K562 (cell line): Measurements from ENCODE around the gene XRN1. TPM values are rescaled to one million over a fixed set of nuclear protein-coding genes. Genes with fewer than 3 reads are reported as not detected.
"Not testable (repeated sequence)": the region's sequence is repeated elsewhere in the genome, so short reads cannot be mapped to it uniquely, and the experiment has no call there.

Experiments used
- ATAC-seq: fragments of 200-7000 bp; cut with Tn5 transposase; 3 replicates; pipeline ENCODE4 v1.9.1; 2020; ENCODE audit warnings: moderate library complexity
- BruUV-seq: library from RNA; stranded (reverse); fragments of 400-500 nt; replicated peaks from 2 replicates; lab custom pipeline; 2021; lab: Mats Ljungman, UMichigan
- CTCF ChIA-PET: fragments of 300-600 bp; formaldehyde crosslinking; extraction: SDS; loops from one replicate; lab custom pipeline; 2021; ENCODE audit warnings: low intra/inter-chr PET ratio; lab: Yijun Ruan, JAX
- POLR2A ChIA-PET: fragments of 300-600, 350-650 bp; sonication (Branson Sonifier 250); formaldehyde crosslinking; extraction: SDS; loops from one replicate; lab custom pipeline; 2021; ENCODE audit warnings: antibody characterized with exemption, inconsistent platforms; lab: Yijun Ruan, JAX
- DNase-seq, 4 experiments: peaks; one replicate each; pipeline versions ENCODE4 v3.0.0 to v3.0.0-alpha.2; 2011 to 2018; ENCODE audit warnings: low spot score in 3 of 4, mixed read lengths in 3 of 4; ENCODE audit errors: extremely low read depth in 1 of 4
- FAIRE-seq: peaks from 2 replicates; lab custom pipeline; 2011; peaks lifted over from hg19 to GRCh38; lab: Jason Lieb, UNC
- H2AFZ ChIP-seq: 2 replicates; pipeline ENCODE4 v1.6.0; 2011; ENCODE audit warnings: low read depth, low read length, control low read depth, inconsistent platforms
- H3K27ac ChIP-seq: fragments of 200-600 bp; 3 replicates; pipeline ENCODE4 v1.8.0; 2011; ENCODE audit warnings: low read depth, mild to moderate bottlenecking, control low read depth, inconsistent platforms, low read length, moderate library complexity, mixed read lengths; ENCODE audit errors: extremely low read depth
- H3K27me3 ChIP-seq, 2 experiments: fragments of 300-600 bp in 1 of 2; 2 replicates in 1 of 2; 3 replicates in 1 of 2; pipeline versions ENCODE4 v1.6.0 to v1.8.0; 2011; ENCODE audit warnings: inconsistent platforms in 2 of 2, low read length in 2 of 2, mild to moderate bottlenecking in 1 of 2, mixed read lengths in 1 of 2, moderate library complexity in 1 of 2; ENCODE audit not compliant: control insufficient read depth in 2 of 2, insufficient read depth in 2 of 2
- H3K36me3 ChIP-seq: fragments of 300-600 bp; 3 replicates; pipeline ENCODE4 v1.8.0; 2011; ENCODE audit warnings: mild to moderate bottlenecking, low read length, inconsistent platforms; ENCODE audit not compliant: control insufficient read depth, insufficient read depth
- H3K4me1 ChIP-seq, 2 experiments: fragments of 200-600 bp in 1 of 2; replicated peaks in 1 of 2; 2 replicates in 1 of 2; 3 replicates in 1 of 2; pipeline versions ENCODE4 v1.5.1 to v1.8.0; 2011; ENCODE audit warnings: inconsistent platforms in 2 of 2, low read length in 2 of 2, mild to moderate bottlenecking in 1 of 2, mixed read lengths in 1 of 2, moderate library complexity in 1 of 2; ENCODE audit not compliant: control insufficient read depth in 2 of 2, insufficient read depth in 2 of 2
- H3K4me2 ChIP-seq: 2 replicates; pipeline ENCODE4 v1.6.1; 2011; ENCODE audit warnings: low read length, control low read depth, inconsistent platforms, mixed read lengths; ENCODE audit not compliant: insufficient read depth
- H3K4me3 ChIP-seq: fragments of 200-600 bp; sonication (generic), shearing (Covaris generic); 2 replicates; pipeline ENCODE4 v1.5.1; 2016; ENCODE audit warnings: control low read depth, inconsistent platforms
- H3K79me2 ChIP-seq: fragments of 200-600 bp; 3 replicates; pipeline ENCODE4 v1.8.0; 2011; ENCODE audit warnings: low read length, inconsistent platforms; ENCODE audit not compliant: control insufficient read depth, insufficient read depth
- H3K9ac ChIP-seq, 2 experiments: 2 replicates each; pipeline versions ENCODE4 v1.6.0 to v1.6.1; 2011; ENCODE audit warnings: low read depth in 2 of 2, low read length in 2 of 2, control low read depth in 1 of 2, inconsistent platforms in 1 of 2, mild to moderate bottlenecking in 1 of 2, mixed read lengths in 1 of 2; ENCODE audit not compliant: insufficient read depth in 1 of 2
- H3K9me1 ChIP-seq: one replicate; pipeline ENCODE4 v1.6.0; 2011; ENCODE audit warnings: inconsistent platforms, mild to moderate bottlenecking, low read length, moderate library complexity; ENCODE audit not compliant: control insufficient read depth, insufficient read depth
- H3K9me3 ChIP-seq: replicated peaks from 2 replicates; pipeline ENCODE4 v1.5.1; 2011; ENCODE audit warnings: low read depth, low read length, inconsistent platforms; ENCODE audit not compliant: control insufficient read depth, insufficient read depth
- H4K20me1 ChIP-seq: replicated peaks from 2 replicates; pipeline ENCODE4 v1.6.1; 2011; ENCODE audit warnings: low read length, inconsistent platforms, mixed read lengths; ENCODE audit not compliant: control insufficient read depth, insufficient read depth
- HDAC8 ChIP-seq: fragments of 450-650 bp; IDR thresholded peaks from 2 replicates; pipeline ENCODE4 v1.6.1; 2016; ENCODE audit warnings: mild to moderate bottlenecking, missing genetic modification characterization, moderate library complexity, missing compliant biosample characterization
- IFI16 ChIP-seq: fragments of 250-450 bp; sonication (Bioruptor Pico); IDR thresholded peaks from 2 replicates; pipeline ENCODE4 v2.1.2; 2022; ENCODE audit warnings: mild to moderate bottlenecking, inconsistent platforms
- MEIS2 ChIP-seq: fragments of 450-650 bp; IDR thresholded peaks from 2 replicates; pipeline ENCODE4 v1.6.1; 2014; ENCODE audit warnings: mild to moderate bottlenecking; ENCODE audit not compliant: partially characterized antibody
- SMARCE1 ChIP-seq: fragments of 450-650 bp; IDR thresholded peaks from 2 replicates; pipeline ENCODE4 v1.7.1; 2016; ENCODE audit warnings: mild to moderate bottlenecking
- ZC3H8 ChIP-seq: fragments of 450-650 bp; IDR thresholded peaks from 2 replicates; pipeline ENCODE4 v1.6.1; 2017
- ZNF696 ChIP-seq: fragments of 250-450 bp; sonication (Bioruptor Pico); conservative IDR thresholded peaks from 2 replicates; pipeline ENCODE4 v1.4.0; 2020; ENCODE audit warnings: mild to moderate bottlenecking, moderate library complexity
- WGBS: fragments of 100-300 bp; shearing (Covaris generic); methylation state at CpG from one replicate; pipeline ENCODE4 v1.1.6; 2016; ENCODE audit warnings: low coverage, mixed read lengths; ENCODE audit not compliant: insufficient coverage; ENCODE audit errors: missing lambda C conversion rate; 5-methylcytosine and 5-hydroxymethylcytosine counted together
- in situ Hi-C: fragments of 300-500 bp; cut with MboI; formaldehyde crosslinking; loops from 4 replicates; pipeline ENCODE4 v1.15.0; 2018; ENCODE audit warnings: inconsistent platforms, mixed read lengths
- intact Hi-C: fragments of 100-400 bp; cut with micrococcal nuclease; formaldehyde crosslinking; loops from 2 replicates; pipeline ENCODE4 v1.14.2; 2022
- polyA plus RNA-seq, 8 experiments: library from polyadenylated mRNA; depleted of rRNA in 4 of 8; stranded (reverse) in 5 of 8; unstranded in 3 of 8; fragments of >200 nt; fragmentation: Nextera tagmentation in 2 of 8; fragmentation: Illumina TruSeq in 1 of 8; extraction: Ambion mirVana in 2 of 8; extraction: Trizol in 1 of 8; gene quantifications; 2 replicates each; pipeline versions ENCODE4 v1.2.1 to v1.2.3, GENCODE V29; 2011 to 2014; ENCODE audit warnings: inconsistent platforms in 1 of 8, missing spikeins in 1 of 8
- total RNA-seq, 7 experiments: library from RNA; depleted of rRNA in 6 of 7; stranded (reverse); fragments of >200 nt in 6 of 7; fragmentation: Illumina TruSeq in 2 of 7; extraction: Trizol in 2 of 7; gene quantifications; 2 replicates each; pipeline versions ENCODE4 v1.2.1 to v1.2.3, GENCODE V29; 2011 to 2021; ENCODE audit warnings: low replicate concordance in 1 of 7

The XRN1 gene
- total and polyA plus RNA-seq, 9 of the 15 experiments (the other 6 are each of a cell fraction or from before 2014, with no cell fraction given): 3.1 to 28.4 (median 17.2) TPM

DNA sequence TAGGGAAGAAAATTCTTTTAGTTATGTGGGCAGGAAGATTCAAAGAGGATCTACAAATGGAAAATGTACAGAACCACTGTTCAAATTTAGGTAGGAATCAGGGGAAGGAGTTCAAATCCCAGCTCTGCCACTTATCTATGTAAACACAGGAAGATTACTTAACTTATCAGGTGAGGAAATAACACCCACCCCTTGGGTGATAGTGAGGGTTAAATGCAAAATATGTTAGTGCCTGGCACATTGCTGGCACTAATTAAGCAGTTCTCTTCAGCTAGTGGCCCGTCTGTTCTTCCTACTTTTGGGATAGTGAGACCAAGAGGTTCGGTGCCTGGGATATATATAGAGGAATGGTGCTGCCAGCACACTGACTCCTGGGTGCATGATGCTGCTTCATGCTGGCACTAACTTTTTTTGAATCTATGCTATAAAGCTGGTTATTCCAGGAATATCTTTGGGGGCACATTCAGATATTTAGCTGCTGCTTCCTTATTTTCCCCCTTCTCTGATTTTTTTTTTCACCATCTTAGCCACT lies 83.8 kb downstream of the XRN1 start:
- 89% methylated on average over 2 of the region's 2 CpGs for WGBS
- FAIRE-seq: no peak
- POLR2A ChIA-PET: no interaction called here

GRCh38 chr3:142363433-142363832 lies 84.4 kb downstream of the XRN1 start:
- H2AFZ ChIP-seq, H3K4me3 ChIP-seq, H3K79me2 ChIP-seq, H3K4me2 ChIP-seq, H3K27ac ChIP-seq, H3K9me1 ChIP-seq, POLR2A ChIA-PET, BruUV-seq, H3K27me3 ChIP-seq, H3K9me3 ChIP-seq, DNase-seq, H3K4me1 ChIP-seq, intact Hi-C loops, ATAC-seq, CTCF ChIA-PET, FAIRE-seq, in situ Hi-C loops, H4K20me1 ChIP-seq, H3K9ac ChIP-seq: not testable (repeated sequence)
- 74% methylated on average over 2 of the region's 2 CpGs for WGBS
- H3K36me3 ChIP-seq: peaks cover 34% of the 10 kb centered on the region

More for the DNA sequence above, 83.8 kb downstream of the XRN1 start:
- H3K4me1 ChIP-seq: no peaks in the 10 kb centered on the region
- intact Hi-C loops: no loop called here
- H3K4me2 ChIP-seq: no peak overlapping the region
- H2AFZ ChIP-seq: no peak overlapping the region
- CTCF ChIA-PET: no interaction called here
- H3K79me2 ChIP-seq: no peaks in the 10 kb centered on the region
- in situ Hi-C loops: no loop called here
- ATAC-seq (no peak), DNase-seq (no peak)
- TF ChIP-seq ZNF696 (CRISPR knock-in tag) (no peak), ZC3H8 (no peak), MEIS2 (no peak), IFI16 (CRISPR knock-in tag) (no peak), SMARCE1 (no peak), HDAC8 (no peak)
- no peaks in the 10 kb centered on the region for H4K20me1 ChIP-seq
- H3K27me3 ChIP-seq: no peaks in the 10 kb centered on the region
- H3K27ac ChIP-seq: no peak overlapping the region
- no peak overlapping the region for H3K9ac ChIP-seq
- H3K4me3 ChIP-seq: no peak overlapping the region
- no peaks in the 10 kb centered on the region for H3K9me1 ChIP-seq
- H3K36me3 ChIP-seq: peaks cover 34% of the 10 kb centered on the region
- H3K9me3 ChIP-seq: no peaks in the 10 kb centered on the region
- BruUV-seq: no TSS peak
